D721Med (cell line): ENCODE results near the gene NDUFA12.

Experiments
- DNase-seq: peaks from one replicate; pipeline ENCODE4 v3.0.0; 2011; ENCODE audit warnings: low spot score; ENCODE audit not compliant: insufficient read length
- FAIRE-seq: peaks from 2 replicates; lab custom pipeline; 2011; peaks lifted over from hg19 to GRCh38; lab: Jason Lieb, UNC
- CTCF ChIP-seq: IDR thresholded peaks from 2 replicates; pipeline ENCODE4 v1.5.1; 2012; ENCODE audit warnings: mild to moderate bottlenecking, control low read depth; ENCODE audit not compliant: insufficient read depth; ENCODE audit errors: missing control alignments

The NDUFA12 gene

GRCh38 chr12:94929780-94930179 is 73.7 kb downstream of the NDUFA12 start:
- DNase-seq (no peak), FAIRE-seq (no peak)
- no peak for TF ChIP-seq CTCF

GRCh38 chr12:94925729-94926128 is 77.8 kb downstream of the NDUFA12 start:
- FAIRE-seq (no peak), DNase-seq (no peak)
- no peak for TF ChIP-seq CTCF

- TF ChIP-seq CTCF = no peak
- FAIRE-seq = no peak
- no peak for DNase-seq
These were observed 78.3 kb downstream of the NDUFA12 start for GRCh38 chr12:94925206-94925605.

- FAIRE-seq (no peak), DNase-seq (no peak)
- TF ChIP-seq CTCF = no peak
These were observed 80.9 kb downstream of the NDUFA12 start for GRCh38 chr12:94922561-94922960.
